ENCODE data around the gene CHCHD10. TPM values are rescaled to one million over a fixed set of nuclear protein-coding genes. Genes with fewer than 3 reads are reported as not detected.

CHCHD10 gene
- total and polyA plus RNA-seq, 2 of the 4 experiments (the other 2 are of a cell fraction), result 2.2 to 11.2 TPM

DNA sequence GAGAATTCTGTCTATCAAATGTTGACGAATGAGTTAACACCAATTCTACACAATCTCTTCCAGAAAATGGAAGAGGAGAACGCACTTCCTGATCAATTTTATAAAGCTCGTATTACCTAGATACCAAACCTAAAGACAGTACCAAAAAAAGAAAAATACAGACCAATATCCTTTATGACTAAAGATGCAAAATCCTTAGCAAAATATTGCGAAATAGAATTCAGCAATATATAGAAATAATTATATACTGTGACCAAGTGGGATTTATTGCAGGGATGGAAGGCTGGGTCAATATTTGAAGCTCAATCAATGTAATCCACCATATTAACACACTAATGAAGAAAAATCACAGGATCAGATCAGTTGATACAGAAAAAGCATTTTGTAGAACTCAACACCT lies 44.6 kb upstream of the CHCHD10 start:
- H3K56ac ChIP-seq (ENCODE audit: extremely low read depth, insufficient read depth, low read length), result no peak overlapping the region
- H3K4me3 ChIP-seq (ENCODE audit: insufficient read depth, low read depth, low read length), result no peak overlapping the region
- H3K23ac ChIP-seq (ENCODE audit: low read depth, low read length), result no peak overlapping the region
- WGBS, 2 experiments (ENCODE audit: extremely low coverage in 2 of 2, insufficient read length in 1 of 2), result 100% methylated on average over 1 of the region's 4 CpGs; no CpG with 5 or more reads in 1 of the 2 experiments
- no peak overlapping the region for H2BK20ac ChIP-seq (ENCODE audit: low read depth, low read length)
- H2AK5ac ChIP-seq (ENCODE audit: low read depth, low read length), result no peak overlapping the region
- no peak overlapping the region for H2AK9ac ChIP-seq (replicated peaks; ENCODE audit: low read depth, low read length, poor library complexity)
- no peak overlapping the region for H2AFZ ChIP-seq (replicated peaks; ENCODE audit: low read length, poor library complexity)
- H2BK120ac ChIP-seq (ENCODE audit: low read depth, low read length), result no peak overlapping the region
- no peak overlapping the region for H4K91ac ChIP-seq (ENCODE audit: insufficient read depth, low read depth, low read length)
- H3K4me1 ChIP-seq (ENCODE audit: control insufficient read depth, insufficient read depth, low read length), result no peaks in the 10 kb centered on the region
- TF ChIP-seq CEBPB (IDR thresholded peaks at IDR 0.05; ENCODE audit: low read depth, low read length) (peak; percentile 87), BHLHE40 (IDR thresholded peaks at IDR 0.05; ENCODE audit: low read depth, low read length) (no peak)
- H3K4me2 ChIP-seq (ENCODE audit: low read depth, low read length), result no peak overlapping the region
- H3K27ac ChIP-seq (ENCODE audit: insufficient read depth, low read length), result no peak overlapping the region
- peaks cover 8% of the 10 kb centered on the region; the same call in 1 of the 2 replicates for H4K20me1 ChIP-seq (ENCODE audit: insufficient read depth, low read length)
- no TSS peak for BruUV-seq (replicated peaks)
- no peak overlapping the region for H2BK5ac ChIP-seq (ENCODE audit: low read depth, low read length, poor library complexity, severe bottlenecking)
- no peaks in the 10 kb centered on the region for H3K27me3 ChIP-seq (ENCODE audit: control insufficient read depth, insufficient read depth, low read length)
- ChIA-PET CTCF (interaction anchor here (1.1 to 1.9 kb wide), 2 partner anchors 13 to 37 kb away, joined by 4 to 7 read pairs; no protein-coding TSS in a partner anchor), POLR2A (ENCODE audit: unreplicated experiment) (no interaction called here)
- H4K8ac ChIP-seq (ENCODE audit: low read depth in 2 of 2, low read length in 2 of 2), result no peak overlapping the region
- dilution Hi-C loops (cut with HindIII; ENCODE audit: low sequenced_read_pairs, unreplicated experiment) (no loop called here), intact Hi-C loops (cut with micrococcal nuclease) (no loop called here), in situ Hi-C loops (cut with MboI; ENCODE audit: low sequenced_read_pairs) (no loop called here)
- DNase-seq, result no peak
- no peak for ATAC-seq (ENCODE audit: low read depth)
- no peak overlapping the region for H3K9ac ChIP-seq (ENCODE audit: low read depth, low read length)
- H3K79me1 ChIP-seq (ENCODE audit: low read depth in 1 of 2, low read length in 2 of 2), result no peaks in the 10 kb centered on the region; a peak in 1 of 4 replicates
- H3K14ac ChIP-seq (replicated peaks; ENCODE audit: low read depth, low read length), result no peak overlapping the region
- H3K36me3 ChIP-seq (ENCODE audit: control insufficient read depth, insufficient read depth, low read length), result peaks cover 28% of the 10 kb centered on the region
- H3K9me3 ChIP-seq (ENCODE audit: control insufficient read depth, insufficient read depth, low read length), result no peaks in the 10 kb centered on the region
- no peak overlapping the region for H3K18ac ChIP-seq (ENCODE audit: low read depth, low read length)
- no peak overlapping the region for H2BK15ac ChIP-seq (ENCODE audit: low read depth, low read length)
- no peak overlapping the region for H3K4ac ChIP-seq (ENCODE audit: low read depth, low read length)
- H3K9me1 ChIP-seq (ENCODE audit: insufficient read depth, low read length), result peaks cover 3% of the 10 kb centered on the region; the same call in 1 of the 2 replicates
- no peak overlapping the region for H4K5ac ChIP-seq (ENCODE audit: low read depth, low read length)

Measured in IMR-90 (cell line).